CD4-positive, alpha-beta T cell (primary cell): ENCODE results near the gene SHISA6. TPM values are rescaled to one million over a fixed set of nuclear protein-coding genes. Genes with fewer than 3 reads are reported as not detected.

Experiments used
- ATAC-seq: fragments of 200-7000 bp; cut with Tn5 transposase; one replicate; pipeline ENCODE4 v1.10.0; 2022; ENCODE audit warnings: mild to moderate bottlenecking; ENCODE audit not compliant: poor library complexity
- CTCF ChIA-PET: fragments of 350-600 bp; sonication (Branson Sonifier 250); formaldehyde crosslinking; loops from one replicate; lab custom pipeline; 2021; ENCODE audit warnings: antibody characterized with exemption, inconsistent platforms; lab: Charles Lee
- POLR2A ChIA-PET: fragments of 350-600 bp; sonication (Branson Sonifier 250); formaldehyde crosslinking; loops from one replicate; lab custom pipeline; 2021; ENCODE audit warnings: antibody characterized with exemption, inconsistent platforms; lab: Charles Lee
- DNase-seq, 14 experiments: peaks; one replicate each; pipeline ENCODE4 v3.0.0-alpha.2; 2013 to 2020; ENCODE audit warnings: mixed read lengths in 2 of 14
- H3K27ac ChIP-seq, 2 donors: one replicate each; pipeline versions ENCODE4 v1.5.1 to v1.7.0; 2013; ENCODE audit warnings: low read length in 2 of 2, low read depth in 1 of 2, mild to moderate bottlenecking in 1 of 2
- H3K27me3 ChIP-seq, 2 experiments: 1 replicate in 1 of 2; 2 replicates in 1 of 2; pipeline versions ENCODE4 v1.6.1 to v1.7.0; 2013; ENCODE audit warnings: low read length in 2 of 2, control low read depth in 1 of 2, mild to moderate bottlenecking in 1 of 2, moderate library complexity in 1 of 2; ENCODE audit not compliant: insufficient read depth in 2 of 2, control insufficient read depth in 1 of 2
- H3K36me3 ChIP-seq: one replicate; pipeline ENCODE4 v1.6.1; 2013; ENCODE audit warnings: low read length, control low read depth; ENCODE audit not compliant: insufficient read depth
- H3K4me1 ChIP-seq: one replicate; pipeline ENCODE4 v1.6.1; 2013; ENCODE audit warnings: low read length, control low read depth; ENCODE audit not compliant: insufficient read depth
- H3K4me3 ChIP-seq: one replicate; pipeline ENCODE4 v1.5.1; 2013; ENCODE audit warnings: mild to moderate bottlenecking, low read length, moderate library complexity
- H3K9me3 ChIP-seq, 2 experiments: 1 replicate in 1 of 2; 2 replicates in 1 of 2; pipeline versions ENCODE4 v1.6.1 to v1.7.0; 2013; ENCODE audit warnings: low read length in 2 of 2, mild to moderate bottlenecking in 2 of 2, control low read depth in 1 of 2, moderate library complexity in 1 of 2; ENCODE audit not compliant: control insufficient read depth in 1 of 2, insufficient read depth in 1 of 2
- H3K27ac Mint-ChIP-seq: one replicate; pipeline ENCODE4 v1.8.0; 2020; ENCODE audit warnings: mixed read lengths
- H3K27me3 Mint-ChIP-seq: one replicate; pipeline ENCODE4 v1.8.0; 2021; ENCODE audit warnings: mixed read lengths
- H3K36me3 Mint-ChIP-seq: one replicate; pipeline ENCODE4 v1.8.0; 2021; ENCODE audit warnings: low read depth, mixed read lengths
- H3K4me1 Mint-ChIP-seq: one replicate; pipeline ENCODE4 v1.8.0; 2021; ENCODE audit warnings: low read depth, mixed read lengths
- H3K4me3 Mint-ChIP-seq: one replicate; pipeline ENCODE4 v1.8.0; 2020; ENCODE audit warnings: mild to moderate bottlenecking, mixed read lengths
- H3K9me3 Mint-ChIP-seq: one replicate; pipeline ENCODE4 v1.8.0; 2020; ENCODE audit warnings: mixed read lengths
- intact Hi-C, 2 experiments: fragments of 100-400 bp; cut with DNase I in 1 of 2; cut with micrococcal nuclease in 1 of 2; formaldehyde crosslinking; loops; one replicate each; pipeline versions ENCODE4 v1.15.1 to v1.9.0; 2023 to 2025; cut with DNase I, micrococcal nuclease
- total RNA-seq, 174 experiments: library from RNA in 2 of 174; stranded (reverse) in 2 of 174; gene quantifications; one replicate each; pipeline ENCODE4 v1.2.3 and lab custom pipeline; 2021 to 2026
- TF ChIP-seq, protein P1 (sequence below): fragments of 200-600 bp; IDR thresholded peaks from one replicate; pipeline ENCODE4 v1.8.0; 2022; ENCODE audit warnings: antibody characterized with exemption, mild to moderate bottlenecking

SHISA6 gene
- total RNA-seq, 2 experiments from 2014 or later: not detected

DNA sequence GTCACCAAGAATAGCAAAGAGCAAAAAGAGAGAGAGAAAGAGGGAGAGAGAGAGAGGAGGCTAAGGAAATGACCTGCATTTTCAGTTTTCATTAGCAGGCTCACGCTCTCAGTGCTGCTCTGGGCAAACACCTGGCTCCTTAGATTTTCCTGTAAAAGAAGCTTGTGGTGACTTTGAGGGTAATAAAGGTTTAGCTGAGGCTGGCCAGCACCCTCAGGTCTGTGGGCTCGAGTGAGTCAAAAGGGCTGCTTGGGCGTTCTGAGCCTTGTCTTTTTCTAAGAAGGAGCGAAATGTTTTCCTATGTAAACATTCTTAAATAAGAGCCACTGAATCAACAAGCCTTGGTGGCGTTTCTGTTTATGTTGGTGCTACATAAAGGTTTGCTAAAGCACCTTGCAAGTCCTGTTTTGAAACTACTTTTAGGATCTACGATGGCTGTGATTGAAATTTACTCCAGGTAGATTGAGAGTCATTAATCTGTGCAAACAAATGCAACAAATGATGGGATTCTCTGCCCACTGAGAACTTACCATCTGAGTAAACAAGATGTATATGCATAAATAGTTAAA is 38.8 kb downstream of the SHISA6 start:
- H3K36me3 ChIP-seq: no peaks in the 10 kb centered on the region
- intact Hi-C loops: no loop called here
- Mint-ChIP-seq H3K27me3 (no peaks in the 10 kb centered on the region), H3K4me3 (no peak overlapping the region), H3K27ac (no peak overlapping the region), H3K4me1 (no peaks in the 10 kb centered on the region), H3K36me3 (no peaks in the 10 kb centered on the region), H3K9me3 (peaks cover 25% of the 10 kb centered on the region)
- CTCF ChIA-PET: no interaction called here
- H3K4me3 ChIP-seq: no peak overlapping the region
- TF ChIP-seq, protein P1, sequence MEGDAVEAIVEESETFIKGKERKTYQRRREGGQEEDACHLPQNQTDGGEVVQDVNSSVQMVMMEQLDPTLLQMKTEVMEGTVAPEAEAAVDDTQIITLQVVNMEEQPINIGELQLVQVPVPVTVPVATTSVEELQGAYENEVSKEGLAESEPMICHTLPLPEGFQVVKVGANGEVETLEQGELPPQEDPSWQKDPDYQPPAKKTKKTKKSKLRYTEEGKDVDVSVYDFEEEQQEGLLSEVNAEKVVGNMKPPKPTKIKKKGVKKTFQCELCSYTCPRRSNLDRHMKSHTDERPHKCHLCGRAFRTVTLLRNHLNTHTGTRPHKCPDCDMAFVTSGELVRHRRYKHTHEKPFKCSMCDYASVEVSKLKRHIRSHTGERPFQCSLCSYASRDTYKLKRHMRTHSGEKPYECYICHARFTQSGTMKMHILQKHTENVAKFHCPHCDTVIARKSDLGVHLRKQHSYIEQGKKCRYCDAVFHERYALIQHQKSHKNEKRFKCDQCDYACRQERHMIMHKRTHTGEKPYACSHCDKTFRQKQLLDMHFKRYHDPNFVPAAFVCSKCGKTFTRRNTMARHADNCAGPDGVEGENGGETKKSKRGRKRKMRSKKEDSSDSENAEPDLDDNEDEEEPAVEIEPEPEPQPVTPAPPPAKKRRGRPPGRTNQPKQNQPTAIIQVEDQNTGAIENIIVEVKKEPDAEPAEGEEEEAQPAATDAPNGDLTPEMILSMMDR: no peak
- no peaks in the 10 kb centered on the region for H3K4me1 ChIP-seq
- no peaks in the 10 kb centered on the region for H3K27me3 ChIP-seq
- H3K27ac ChIP-seq: no peak overlapping the region
- ATAC-seq (no peak), DNase-seq (no peak)
- POLR2A ChIA-PET: no interaction called here
- H3K9me3 ChIP-seq: peaks cover 0 to 8% of the 10 kb centered on the region in 2 experiments

DNA sequence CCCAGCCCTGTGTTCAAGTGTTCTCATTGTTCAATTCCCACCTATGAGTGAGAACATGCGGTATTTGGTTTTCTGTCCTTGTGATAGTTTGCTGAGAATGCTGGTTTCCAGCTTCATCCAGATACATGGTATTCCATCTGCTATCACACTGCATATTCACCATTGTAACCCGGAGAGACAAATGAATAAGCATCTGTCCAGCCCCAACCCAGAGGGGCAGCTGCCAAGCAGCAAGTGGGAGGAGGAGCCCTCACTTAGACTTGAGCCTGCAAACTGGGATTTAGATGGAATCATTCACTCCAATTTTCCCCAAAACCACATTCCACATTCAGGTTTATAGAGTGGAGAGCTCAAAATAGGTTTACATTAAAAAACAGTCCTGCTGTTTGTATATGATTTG is 41.6 kb downstream of the SHISA6 start:
- H3K4me3 Mint-ChIP-seq: no peak overlapping the region
- H3K27ac ChIP-seq: no peak overlapping the region
- ChIA-PET POLR2A (no interaction called here), CTCF (no interaction called here)
- intact Hi-C loops: no loop called here
- H3K4me1 Mint-ChIP-seq: no peaks in the 10 kb centered on the region
- H3K27ac Mint-ChIP-seq: no peak overlapping the region
- H3K36me3 ChIP-seq: no peaks in the 10 kb centered on the region
- H3K4me3 ChIP-seq: no peak overlapping the region
- H3K9me3 ChIP-seq: peaks cover 0 to 8% of the 10 kb centered on the region in 2 experiments
- DNase-seq (no peak), ATAC-seq (no peak)
- H3K36me3 Mint-ChIP-seq: no peaks in the 10 kb centered on the region
- TF ChIP-seq, protein P1: no peak
- no peaks in the 10 kb centered on the region for H3K27me3 Mint-ChIP-seq
- no peaks in the 10 kb centered on the region for H3K27me3 ChIP-seq
- H3K4me1 ChIP-seq: no peaks in the 10 kb centered on the region
- peaks cover 23% of the 10 kb centered on the region for H3K9me3 Mint-ChIP-seq

DNA sequence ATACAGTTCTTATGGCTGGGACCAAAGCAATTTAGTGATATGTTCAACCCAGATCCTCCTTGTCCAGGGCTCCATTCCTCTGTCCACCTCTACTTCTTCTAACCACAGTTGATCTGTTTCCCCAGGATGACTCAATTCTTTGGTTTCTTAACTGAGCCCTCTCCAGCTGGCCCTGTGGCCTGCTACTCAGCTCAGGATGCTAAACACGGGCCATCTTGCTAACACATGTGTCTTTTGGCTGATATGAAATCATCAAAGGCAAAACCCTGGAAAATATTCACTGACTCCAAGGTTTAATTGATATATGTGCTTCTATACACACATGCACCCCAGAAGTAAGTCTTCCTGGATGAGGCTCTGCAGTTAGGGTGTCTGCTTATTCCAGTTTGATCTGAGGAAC is 43.8 kb downstream of the SHISA6 start:
- Mint-ChIP-seq H3K9me3 (peaks cover 17% of the 10 kb centered on the region), H3K27ac (no peak overlapping the region), H3K36me3 (no peaks in the 10 kb centered on the region), H3K4me3 (no peak overlapping the region), H3K27me3 (no peaks in the 10 kb centered on the region), H3K4me1 (no peaks in the 10 kb centered on the region)
- intact Hi-C loops: no loop called here
- TF ChIP-seq, protein P1: no peak
- Histone ChIP-seq H3K27me3 (no peaks in the 10 kb centered on the region), H3K4me1 (no peaks in the 10 kb centered on the region), H3K36me3 (no peaks in the 10 kb centered on the region), H3K27ac (no peak overlapping the region), H3K9me3 (no peaks in the 10 kb centered on the region), H3K4me3 (no peak overlapping the region)
- ATAC-seq: no peak
- ChIA-PET POLR2A (no interaction called here), CTCF (no interaction called here)
- no peak for DNase-seq
